Hair follicle dermal papilla cell (primary cell): ENCODE measurements around the gene OR52E8. TPM values are rescaled to one million over a fixed set of nuclear protein-coding genes. Genes with fewer than 3 reads are reported as not detected.

Experiments
- total RNA-seq: library from RNA; depleted of rRNA; stranded (reverse); fragments of >200 nt; gene quantifications from 2 replicates; pipeline ENCODE4 v1.2.3, GENCODE V29; 2012

The OR52E8 gene
- not detected in 2 replicates for total RNA-seq

DNA sequence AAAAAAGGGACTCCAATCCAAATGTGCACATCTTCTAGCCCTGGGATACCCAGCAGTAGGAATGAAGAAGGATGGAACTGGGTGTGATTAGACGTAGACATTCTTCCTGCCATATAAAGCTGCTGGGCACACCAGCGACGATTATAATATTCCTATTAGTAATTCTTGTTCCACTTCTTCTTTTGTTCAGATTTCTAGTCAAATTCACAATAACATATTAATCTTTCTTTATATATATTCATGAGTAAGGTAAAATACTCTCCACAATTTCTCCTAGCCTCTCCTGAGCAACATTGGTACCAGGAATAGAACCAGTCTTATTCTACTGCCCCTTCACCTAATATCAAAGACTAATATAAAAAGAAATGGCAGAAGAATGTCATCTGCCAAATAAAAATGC, at the start of gene OR52E8:
OR52E8 (minus strand) TSS at position 101 of the 400 bp plus-strand sequence; CDS start at position 101, 0 bp downstream.

DNA sequence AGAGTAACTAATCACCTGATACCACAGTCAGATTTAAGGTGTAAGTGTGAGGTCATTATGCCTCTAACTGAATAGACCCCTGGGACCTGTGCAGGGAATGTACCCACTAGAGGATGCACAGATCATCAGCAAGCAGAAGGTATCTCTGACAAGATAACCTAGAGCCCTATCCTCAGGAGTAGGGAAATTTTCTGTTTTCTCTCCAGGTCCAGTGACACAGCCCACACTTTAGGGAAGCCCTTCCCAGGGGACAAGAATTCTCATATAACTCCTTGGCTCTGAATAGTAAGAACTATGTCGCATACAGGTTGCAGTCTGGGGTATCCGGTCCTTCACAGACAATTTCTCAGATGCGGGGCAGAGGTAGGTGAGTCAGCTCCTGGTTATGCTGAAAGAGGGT, 35.4 kb upstream of the OR52E8 start, which contains the start of gene OR52E5:
OR52E5 (plus strand) TSS at position 301 of the 400 bp plus-strand sequence. CDS start 7,569 bp downstream, outside the sequence.

DNA sequence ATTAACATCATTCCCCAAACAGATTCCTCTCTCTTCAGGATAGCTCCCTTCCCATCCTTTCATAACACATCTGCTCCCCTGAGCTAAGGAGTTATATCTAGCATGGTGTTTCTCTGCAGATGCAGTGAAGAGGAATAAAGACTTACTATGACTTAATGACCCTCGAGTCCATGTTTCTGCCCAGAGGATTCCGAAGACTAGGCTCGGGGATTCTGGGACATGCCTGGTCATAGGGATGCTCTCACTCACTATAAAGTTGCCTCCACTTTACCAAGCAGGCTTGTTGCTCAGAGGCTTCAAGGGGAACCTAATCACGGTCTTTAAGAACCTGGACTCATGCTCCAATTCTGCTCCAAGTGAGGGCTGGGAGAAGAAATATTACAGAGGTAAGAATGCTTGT, 22.8 kb upstream of the OR52E8 start, which contains the start of gene OR52E4:
OR52E4 (plus strand) TSS at position 301 of the 400 bp plus-strand sequence. CDS start 3,664 bp downstream, outside the sequence.

DNA sequence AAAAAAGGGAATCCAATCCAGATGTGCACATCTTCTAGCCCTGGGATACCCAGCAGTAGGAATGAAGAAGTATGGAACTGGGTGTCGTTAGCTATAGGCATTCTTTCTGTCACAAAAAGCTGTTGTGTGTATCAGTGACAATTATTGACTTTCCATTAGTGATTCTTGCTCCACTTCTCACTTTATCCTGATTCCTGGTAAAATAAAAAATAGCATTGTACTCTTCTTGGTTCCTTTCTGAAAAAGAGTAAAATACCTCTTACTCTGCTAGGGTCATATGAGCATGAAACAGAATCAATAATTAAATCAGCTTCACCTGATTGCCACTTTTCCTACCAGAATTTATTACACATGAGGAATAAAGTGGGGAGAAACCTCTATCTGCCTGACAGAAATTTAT, 15.7 kb downstream of the OR52E8 start, which contains the start of gene OR52E6:
OR52E6 (minus strand) TSS at position 101 of the 400 bp plus-strand sequence; CDS start at position 101, 0 bp downstream.

GRCh38 chr11:5808500-5809121, 48.9 kb downstream of the OR52E8 start, which contains the start of gene OR52N2:
Gene OR52N2 (plus strand): TSS chr11:5808924. CDS start chr11:5820336, 11,412 bp downstream.

Other genes starting within 250 kb of the OR52E8 start
- gene TRIM34, start 232.7 kb downstream of the OR52E8 start, total RNA-seq = 6.8 and 11.2 TPM in 2 replicates
- gene TRIM5, start 172.6 kb downstream of the OR52E8 start, total RNA-seq = 30.7 and 32.6 TPM in 2 replicates
- 143 and 164 TPM in 2 replicates for gene TRIM22, start 167.9 kb downstream of the OR52E8 start, total RNA-seq
- 0.12 TPM in 1 of 2 replicates, not detected in the other for gene OR56B1, start 121.2 kb downstream of the OR52E8 start, total RNA-seq
- not detected in 2 replicates for gene OR52N4, start 103.4 kb downstream of the OR52E8 start, total RNA-seq
- gene OR52N5, start 74.3 kb downstream of the OR52E8 start, total RNA-seq = not detected in 2 replicates
- gene OR52N1, start 66.4 kb downstream of the OR52E8 start, total RNA-seq = not detected in 2 replicates
- gene OR52N2, start 48.8 kb downstream of the OR52E8 start, total RNA-seq = not detected in 2 replicates
- not detected in 2 replicates for gene OR52E6, start 15.8 kb downstream of the OR52E8 start, total RNA-seq
- not detected in 2 replicates for gene OR52E4, start 22.9 kb upstream of the OR52E8 start, total RNA-seq
- gene OR52E5, start 35.5 kb upstream of the OR52E8 start, total RNA-seq = not detected in 2 replicates
- not detected in 2 replicates for gene OR56A3, start 84.6 kb upstream of the OR52E8 start, total RNA-seq
- not detected in 2 replicates for gene OR56A5, start 110.8 kb upstream of the OR52E8 start, total RNA-seq
- not detected in 2 replicates for gene OR52L1, start 129.3 kb upstream of the OR52E8 start, total RNA-seq
- gene OR56A4, start 149.3 kb upstream of the OR52E8 start, total RNA-seq = not detected in 2 replicates
- gene OR56A1, start 173.1 kb upstream of the OR52E8 start, total RNA-seq = not detected in 2 replicates
- gene OR56B4, start 250.0 kb upstream of the OR52E8 start, total RNA-seq = not detected in 2 replicates